ENCODE results near the gene OR8D1.
A peak's percentile ranks its signal among the peaks of the same experiment; 100 is the strongest.

Gene OR8D1

GRCh38 chr11:124296016-124296415 is 17.7 kb downstream of the OR8D1 start:
- DNase-seq (ENCODE audit: low spot score) (no peak), ATAC-seq (ENCODE audit: low read depth) (no peak)
- TF ChIP-seq, protein P1, sequence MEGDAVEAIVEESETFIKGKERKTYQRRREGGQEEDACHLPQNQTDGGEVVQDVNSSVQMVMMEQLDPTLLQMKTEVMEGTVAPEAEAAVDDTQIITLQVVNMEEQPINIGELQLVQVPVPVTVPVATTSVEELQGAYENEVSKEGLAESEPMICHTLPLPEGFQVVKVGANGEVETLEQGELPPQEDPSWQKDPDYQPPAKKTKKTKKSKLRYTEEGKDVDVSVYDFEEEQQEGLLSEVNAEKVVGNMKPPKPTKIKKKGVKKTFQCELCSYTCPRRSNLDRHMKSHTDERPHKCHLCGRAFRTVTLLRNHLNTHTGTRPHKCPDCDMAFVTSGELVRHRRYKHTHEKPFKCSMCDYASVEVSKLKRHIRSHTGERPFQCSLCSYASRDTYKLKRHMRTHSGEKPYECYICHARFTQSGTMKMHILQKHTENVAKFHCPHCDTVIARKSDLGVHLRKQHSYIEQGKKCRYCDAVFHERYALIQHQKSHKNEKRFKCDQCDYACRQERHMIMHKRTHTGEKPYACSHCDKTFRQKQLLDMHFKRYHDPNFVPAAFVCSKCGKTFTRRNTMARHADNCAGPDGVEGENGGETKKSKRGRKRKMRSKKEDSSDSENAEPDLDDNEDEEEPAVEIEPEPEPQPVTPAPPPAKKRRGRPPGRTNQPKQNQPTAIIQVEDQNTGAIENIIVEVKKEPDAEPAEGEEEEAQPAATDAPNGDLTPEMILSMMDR (IDR thresholded peaks at IDR 0.05; ENCODE audit: poor library complexity, severe bottlenecking) = no peak
- Histone ChIP-seq H3K9me3 (ENCODE audit: severe bottlenecking) (no peaks in the 10 kb centered on the region), H3K36me3 (ENCODE audit: low read depth) (no peaks in the 10 kb centered on the region), H3K4me1 (ENCODE audit: insufficient read depth, poor library complexity, severe bottlenecking) (no peaks in the 10 kb centered on the region), H3K27ac (ENCODE audit: poor library complexity, severe bottlenecking) (no peak overlapping the region), H3K27me3 (ENCODE audit: insufficient read depth, poor library complexity, severe bottlenecking) (no peaks in the 10 kb centered on the region), H3K4me3 (ENCODE audit: severe bottlenecking) (no peak overlapping the region)

DNA sequence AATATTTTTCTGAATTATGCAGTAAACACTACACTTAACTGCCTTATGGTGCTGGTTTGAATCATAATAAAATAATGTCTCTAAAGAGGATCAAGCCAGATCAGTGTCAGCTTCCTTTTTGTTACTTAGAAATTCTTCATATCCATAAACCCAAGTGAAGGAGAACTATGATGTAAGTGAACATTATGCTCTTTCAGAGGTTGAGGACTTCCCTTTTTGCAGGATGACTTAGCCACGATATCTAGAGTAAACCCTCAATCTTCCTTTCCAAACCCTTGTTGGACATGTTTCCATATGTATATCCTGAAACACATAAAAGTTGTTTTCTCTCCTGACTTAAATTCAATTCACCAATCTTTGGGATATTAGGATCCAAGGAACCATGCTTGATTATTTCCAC is 19.1 kb downstream of the OR8D1 start:
- Histone ChIP-seq H3K27me3 (ENCODE audit: insufficient read depth, poor library complexity, severe bottlenecking) (no peaks in the 10 kb centered on the region), H3K27ac (ENCODE audit: poor library complexity, severe bottlenecking) (no peak overlapping the region), H3K9me3 (ENCODE audit: severe bottlenecking) (no peaks in the 10 kb centered on the region), H3K36me3 (ENCODE audit: low read depth) (no peaks in the 10 kb centered on the region), H3K4me1 (ENCODE audit: insufficient read depth, poor library complexity, severe bottlenecking) (no peaks in the 10 kb centered on the region), H3K4me3 (ENCODE audit: severe bottlenecking) (no peak overlapping the region)
- ATAC-seq (ENCODE audit: low read depth) (no peak), DNase-seq (ENCODE audit: low spot score) (no peak)
- TF ChIP-seq, protein P1 (IDR thresholded peaks at IDR 0.05; ENCODE audit: poor library complexity, severe bottlenecking) = no peak

DNA sequence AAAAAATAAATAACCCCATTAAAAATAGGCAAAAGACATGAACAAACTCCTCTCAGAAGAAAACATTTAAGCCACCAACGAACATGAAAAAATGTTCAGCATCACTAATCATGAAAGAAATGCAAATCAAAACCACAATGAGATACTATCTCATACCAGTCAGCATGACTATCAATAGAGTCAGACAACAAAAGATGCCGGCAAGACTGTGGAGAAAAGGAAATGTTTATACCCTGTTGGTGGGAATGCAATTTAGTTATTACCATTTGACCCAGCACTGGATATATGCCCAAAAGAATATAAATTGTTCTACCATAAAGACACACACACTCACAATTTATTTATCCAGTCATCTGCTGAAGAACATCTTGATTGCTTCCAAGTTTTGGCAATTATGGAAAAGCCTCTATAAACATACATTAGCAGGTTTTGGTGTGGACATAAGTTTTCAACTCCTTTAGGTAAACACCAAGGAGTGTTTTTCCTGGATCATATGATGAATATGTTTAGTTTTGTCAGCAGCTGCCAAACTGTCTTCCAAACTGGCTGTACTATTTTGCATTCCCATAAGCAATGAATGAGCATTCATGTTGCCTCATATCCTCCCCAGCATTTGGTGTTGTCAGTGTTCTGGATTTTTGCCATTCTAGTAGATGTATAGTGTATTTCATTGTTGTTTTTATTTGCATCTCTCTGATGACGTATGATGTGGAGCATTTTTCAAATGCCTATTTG is 28.0 kb downstream of the OR8D1 start:
- ATAC-seq (ENCODE audit: low read depth) = peak; percentile 88
- Histone ChIP-seq H3K36me3 (ENCODE audit: low read depth) (no peaks in the 10 kb centered on the region), H3K9me3 (ENCODE audit: severe bottlenecking) (no peaks in the 10 kb centered on the region), H3K27me3 (ENCODE audit: insufficient read depth, poor library complexity, severe bottlenecking) (no peaks in the 10 kb centered on the region), H3K4me1 (ENCODE audit: insufficient read depth, poor library complexity, severe bottlenecking) (no peaks in the 10 kb centered on the region), H3K4me3 (ENCODE audit: severe bottlenecking) (no peak overlapping the region), H3K27ac (ENCODE audit: poor library complexity, severe bottlenecking) (peak overlapping the region; percentile 49)
- no peak for DNase-seq (ENCODE audit: low spot score)
- TF ChIP-seq, protein P1 (IDR thresholded peaks at IDR 0.05; ENCODE audit: poor library complexity, severe bottlenecking) = no peak

- TF ChIP-seq, protein P1 (IDR thresholded peaks at IDR 0.05; ENCODE audit: poor library complexity, severe bottlenecking) = no peak
Observed at GRCh38 chr11:124278261-124278660, 35.5 kb downstream of the OR8D1 start.

DNA sequence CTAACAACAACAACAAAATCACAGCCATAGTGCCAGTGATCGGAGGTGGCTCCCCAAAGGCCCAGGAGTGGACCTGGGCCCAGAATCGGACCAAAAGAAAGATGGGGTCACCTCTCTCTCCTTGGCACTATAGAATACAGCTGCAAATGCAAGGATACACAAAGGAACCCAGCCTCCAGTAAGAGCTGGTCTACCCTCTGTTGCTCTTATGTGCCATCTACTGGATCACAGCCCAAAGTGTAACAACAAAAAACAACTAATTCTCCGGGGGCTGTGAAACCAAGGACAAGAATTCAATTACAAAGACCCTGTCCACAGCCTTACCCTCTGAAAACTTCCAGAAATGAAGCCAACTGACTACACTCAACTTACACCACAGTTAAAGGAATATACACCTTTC is 35.9 kb downstream of the OR8D1 start:
- H3K4me3 ChIP-seq (ENCODE audit: severe bottlenecking) = no peak overlapping the region
- no peak overlapping the region for H3K27ac ChIP-seq (ENCODE audit: poor library complexity, severe bottlenecking)
- no peaks in the 10 kb centered on the region for H3K4me1 ChIP-seq (ENCODE audit: insufficient read depth, poor library complexity, severe bottlenecking)
- DNase-seq (ENCODE audit: low spot score) = no peak
- H3K27me3 ChIP-seq (ENCODE audit: insufficient read depth, poor library complexity, severe bottlenecking) = no peaks in the 10 kb centered on the region
- TF ChIP-seq, protein P1 (IDR thresholded peaks at IDR 0.05; ENCODE audit: poor library complexity, severe bottlenecking) = peak; percentile 8
- H3K36me3 ChIP-seq (ENCODE audit: low read depth) = no peaks in the 10 kb centered on the region
- no peak for ATAC-seq (ENCODE audit: low read depth)
- H3K9me3 ChIP-seq (ENCODE audit: severe bottlenecking) = no peaks in the 10 kb centered on the region

More at GRCh38 chr11:124278261-124278660, 35.5 kb downstream of the OR8D1 start:
- Histone ChIP-seq H3K27ac (ENCODE audit: poor library complexity, severe bottlenecking) (no peak overlapping the region), H3K4me3 (ENCODE audit: severe bottlenecking) (no peak overlapping the region), H3K36me3 (ENCODE audit: low read depth) (no peaks in the 10 kb centered on the region), H3K4me1 (ENCODE audit: insufficient read depth, poor library complexity, severe bottlenecking) (no peaks in the 10 kb centered on the region), H3K9me3 (ENCODE audit: severe bottlenecking) (no peaks in the 10 kb centered on the region), H3K27me3 (ENCODE audit: insufficient read depth, poor library complexity, severe bottlenecking) (no peaks in the 10 kb centered on the region)
- ATAC-seq (ENCODE audit: low read depth) (no peak), DNase-seq (ENCODE audit: low spot score) (no peak)

Measured in RWPE2 (cell line).